WTC11 (cell line): Measurements from ENCODE around the gene SYTL2.

Experiments
- ARID4B ChIP-seq: sonication (generic); formaldehyde crosslinking; IDR thresholded peaks from 2 replicates; pipeline ENCODE4 v1.8.0; 2023; ENCODE audit warnings: missing genetic modification reagents, mild to moderate bottlenecking, borderline replicate concordance
- CDX4 ChIP-seq: fragments of 250-450 bp; sonication (Bioruptor Pico); IDR thresholded peaks from 2 replicates; pipeline ENCODE4 v1.9.0; 2021; ENCODE audit warnings: moderate library complexity, mild to moderate bottlenecking, inconsistent platforms, borderline replicate concordance
- CTCF ChIP-seq: fragments of 200-600 bp; IDR thresholded peaks from 2 replicates; pipeline ENCODE4 v1.8.0; 2022; ENCODE audit warnings: antibody characterized with exemption
- ETV6 ChIP-seq: sonication (generic); formaldehyde crosslinking; IDR thresholded peaks from 2 replicates; pipeline ENCODE4 v1.8.1; 2022; ENCODE audit warnings: mild to moderate bottlenecking, missing genetic modification reagents
- FOXP1 ChIP-seq: sonication (generic); formaldehyde crosslinking; IDR thresholded peaks from 2 replicates; pipeline ENCODE4 v1.8.0; 2022; ENCODE audit warnings: missing genetic modification reagents, mild to moderate bottlenecking, moderate library complexity, borderline replicate concordance
- HMGXB4 ChIP-seq: sonication (generic); formaldehyde crosslinking; IDR thresholded peaks from 2 replicates; pipeline ENCODE4 v1.8.1; 2023; ENCODE audit warnings: mild to moderate bottlenecking, moderate library complexity, missing genetic modification reagents
- IRF2 ChIP-seq: sonication (generic); formaldehyde crosslinking; IDR thresholded peaks from 2 replicates; pipeline ENCODE4 v1.8.0; 2022; ENCODE audit warnings: low read depth, missing genetic modification reagents, borderline replicate concordance
- JUN ChIP-seq: sonication (generic); formaldehyde crosslinking; IDR thresholded peaks from 2 replicates; pipeline ENCODE4 v1.8.0; 2023; ENCODE audit warnings: mild to moderate bottlenecking, missing genetic modification reagents
- PRDM15 ChIP-seq: sonication (generic); formaldehyde crosslinking; IDR thresholded peaks from 2 replicates; pipeline ENCODE4 v1.8.0; 2022; ENCODE audit warnings: missing genetic modification reagents
- PREB ChIP-seq: sonication (generic); formaldehyde crosslinking; IDR thresholded peaks from 2 replicates; pipeline ENCODE4 v1.8.1; 2022; ENCODE audit warnings: mild to moderate bottlenecking, missing genetic modification reagents, moderate library complexity, borderline replicate concordance
- TEAD4 ChIP-seq: sonication (generic); formaldehyde crosslinking; IDR thresholded peaks from 2 replicates; pipeline ENCODE4 v1.8.0; 2022; ENCODE audit warnings: mild to moderate bottlenecking, missing genetic modification reagents
- USF1 ChIP-seq: sonication (generic); formaldehyde crosslinking; IDR thresholded peaks from 2 replicates; pipeline ENCODE4 v1.8.0; 2022; ENCODE audit warnings: mild to moderate bottlenecking, missing genetic modification reagents
- USF2 ChIP-seq: sonication (generic); formaldehyde crosslinking; IDR thresholded peaks from 2 replicates; pipeline ENCODE4 v1.8.1; 2023; ENCODE audit warnings: mild to moderate bottlenecking, missing genetic modification reagents, moderate library complexity
- ZBTB43 ChIP-seq: sonication (generic); formaldehyde crosslinking; IDR thresholded peaks from 2 replicates; pipeline ENCODE4 v1.8.1; 2023; ENCODE audit warnings: mild to moderate bottlenecking, missing genetic modification reagents

GRCh38 chr11:85829172-85829571 lies 18.2 kb upstream of the SYTL2 start:
- TF ChIP-seq CTCF, result no peak
- TF ChIP-seq ZBTB43 (CRISPR knock-in tag), result no peak
- no peak for TF ChIP-seq FOXP1 (CRISPR knock-in tag)
- no peak for TF ChIP-seq USF1 (CRISPR knock-in tag)
- TF ChIP-seq HMGXB4, result no peak
- TF ChIP-seq PREB, result no peak
- TF ChIP-seq ARID4B (CRISPR knock-in tag), result no peak
- no peak for TF ChIP-seq IRF2 (CRISPR knock-in tag)
- no peak for TF ChIP-seq ETV6 (CRISPR knock-in tag)
- no peak for TF ChIP-seq TEAD4
- no peak for TF ChIP-seq USF2
- no peak for TF ChIP-seq PRDM15 (CRISPR knock-in tag)
- TF ChIP-seq JUN (CRISPR knock-in tag), result no peak
- no peak for TF ChIP-seq CDX4
